GM19328 (cell line): Measurements from ENCODE around the gene ATG2B.

Experiments
- ATAC-seq: cut with Tn5 transposase; IDR thresholded peaks from one replicate; pipeline ENCODE4 v1.9.1; 2021; ENCODE audit warnings: mild to moderate bottlenecking, moderate library complexity; ENCODE audit not compliant: unreplicated experiment

Gene ATG2B

GRCh38 chr14:96272777-96273473 lies 90.2 kb downstream of the ATG2B start:
- no peak for ATAC-seq

GRCh38 chr14:96271421-96271762 lies 91.7 kb downstream of the ATG2B start:
- ATAC-seq, result no peak

- no peak for ATAC-seq
These were observed 92.3 kb downstream of the ATG2B start for GRCh38 chr14:96270565-96271420.

- no peak for ATAC-seq
These were observed 93.8 kb downstream of the ATG2B start for GRCh38 chr14:96269359-96269710.

- no peak for ATAC-seq
These were observed 94.4 kb downstream of the ATG2B start for GRCh38 chr14:96268431-96269358.

- ATAC-seq, result no peak
These were observed 95.2 kb downstream of the ATG2B start for GRCh38 chr14:96267916-96268315.

- no peak for ATAC-seq
These were observed 95.8 kb downstream of the ATG2B start for GRCh38 chr14:96267336-96267735.

- no peak for ATAC-seq
These were observed 97.6 kb downstream of the ATG2B start for GRCh38 chr14:96265383-96266095.

- no peak for ATAC-seq
These were observed 98.3 kb downstream of the ATG2B start for GRCh38 chr14:96264853-96265252.

GRCh38 chr14:96264200-96264553 lies 99.0 kb downstream of the ATG2B start:
- no peak for ATAC-seq

GRCh38 chr14:96263347-96264199 lies 99.6 kb downstream of the ATG2B start:
- ATAC-seq, result no peak

- ATAC-seq, result no peak
These were observed 101.1 kb downstream of the ATG2B start for GRCh38 chr14:96261772-96262655.

- ATAC-seq, result no peak
These were observed 102.1 kb downstream of the ATG2B start for GRCh38 chr14:96261053-96261452.

- no peak for ATAC-seq
These were observed 102.8 kb downstream of the ATG2B start for GRCh38 chr14:96260341-96260821.

GRCh38 chr14:96257900-96258299 lies 105.2 kb downstream of the ATG2B start:
- ATAC-seq, result no peak

- no peak for ATAC-seq
These were observed 106.1 kb downstream of the ATG2B start for GRCh38 chr14:96257056-96257455.

GRCh38 chr14:96256407-96256806 lies 106.7 kb downstream of the ATG2B start:
- ATAC-seq, result no peak

GRCh38 chr14:96255501-96256366 lies 107.4 kb downstream of the ATG2B start, which contains the start of gene BDKRB1:
BDKRB1 (plus strand) TSS chr14:96256210; CDS start chr14:96263683, 7,473 bp downstream.
- ATAC-seq, result no peak
